DOHH2 (cell line): ENCODE data around the gene FAS.

Experiments used
- H3F3A ChIP-seq: fragments of 200-600 bp; sonication (generic), shearing (Covaris generic); 2 replicates; pipeline ENCODE4 v1.6.0; 2016; ENCODE audit warnings: antibody characterized with exemption, mild to moderate bottlenecking; ENCODE audit not compliant: control insufficient read depth, insufficient read depth
- H3K27ac ChIP-seq: fragments of 200-600 bp; sonication (generic); 2 replicates; pipeline ENCODE4 v1.5.1; 2014; ENCODE audit warnings: low read depth, mild to moderate bottlenecking, low read length, moderate library complexity
- H3K27me3 ChIP-seq: fragments of 200-600 bp; sonication (generic); 2 replicates; pipeline ENCODE4 v1.6.1; 2014; ENCODE audit warnings: mild to moderate bottlenecking, low read length, mixed read lengths; ENCODE audit not compliant: control insufficient read depth
- H3K36me3 ChIP-seq: fragments of 200-600 bp; sonication (generic); 2 replicates; pipeline ENCODE4 v1.6.1; 2014; ENCODE audit warnings: mild to moderate bottlenecking, low read length, moderate library complexity, mixed read lengths; ENCODE audit not compliant: control insufficient read depth
- H3K4me1 ChIP-seq: fragments of 200-600 bp; sonication (generic); 2 replicates; pipeline ENCODE4 v1.6.1; 2014; ENCODE audit warnings: mild to moderate bottlenecking, low read length, mixed read lengths; ENCODE audit not compliant: control insufficient read depth
- H3K4me2 ChIP-seq: fragments of 200-600 bp; sonication (generic); 2 replicates; pipeline ENCODE4 v1.6.0; 2014; ENCODE audit warnings: mild to moderate bottlenecking, low read length, moderate library complexity
- H3K4me3 ChIP-seq: fragments of 200-600 bp; sonication (generic); 2 replicates; pipeline ENCODE4 v1.5.1; 2014; ENCODE audit warnings: mild to moderate bottlenecking, low read length, mixed read lengths
- H3K79me2 ChIP-seq: fragments of 200-600 bp; sonication (generic); 2 replicates; pipeline ENCODE4 v1.6.1; 2014; ENCODE audit warnings: mild to moderate bottlenecking, low read length, mixed read lengths; ENCODE audit not compliant: control insufficient read depth
- H3K9me2 ChIP-seq: fragments of 200-600 bp; sonication (generic); replicated peaks from 2 replicates; pipeline ENCODE4 v1.6.1; 2014; ENCODE audit warnings: mild to moderate bottlenecking, low read length, mixed read lengths; ENCODE audit not compliant: control insufficient read depth
- H3K9me3 ChIP-seq: fragments of 200-600 bp; sonication (generic); 2 replicates; pipeline ENCODE4 v1.6.1; 2014; ENCODE audit warnings: antibody characterized with exemption, low read length, mixed read lengths; ENCODE audit not compliant: control insufficient read depth, insufficient read depth
- H4K20me1 ChIP-seq: fragments of 200-600 bp; sonication (generic); 2 replicates; pipeline ENCODE4 v1.6.0; 2014; ENCODE audit warnings: low read depth, mild to moderate bottlenecking, antibody characterized with exemption, low read length, moderate library complexity; ENCODE audit not compliant: control insufficient read depth, insufficient read depth
- EZH2phosphoT487 ChIP-seq: fragments of 200-600 bp; sonication (generic); IDR thresholded peaks from 2 replicates; pipeline ENCODE4 v1.6.1; 2017; ENCODE audit warnings: borderline replicate concordance, mild to moderate bottlenecking, antibody characterized with exemption, low read length, moderate library complexity, mixed read lengths
- TF ChIP-seq, protein P1 (sequence below): fragments of 200-600 bp; sonication (generic); IDR thresholded peaks from one replicate; pipeline ENCODE4 v1.5.1; 2014; ENCODE audit warnings: antibody characterized with exemption, mild to moderate bottlenecking, low read depth, low read length; ENCODE audit not compliant: poor library complexity, severe bottlenecking

The FAS gene

DNA sequence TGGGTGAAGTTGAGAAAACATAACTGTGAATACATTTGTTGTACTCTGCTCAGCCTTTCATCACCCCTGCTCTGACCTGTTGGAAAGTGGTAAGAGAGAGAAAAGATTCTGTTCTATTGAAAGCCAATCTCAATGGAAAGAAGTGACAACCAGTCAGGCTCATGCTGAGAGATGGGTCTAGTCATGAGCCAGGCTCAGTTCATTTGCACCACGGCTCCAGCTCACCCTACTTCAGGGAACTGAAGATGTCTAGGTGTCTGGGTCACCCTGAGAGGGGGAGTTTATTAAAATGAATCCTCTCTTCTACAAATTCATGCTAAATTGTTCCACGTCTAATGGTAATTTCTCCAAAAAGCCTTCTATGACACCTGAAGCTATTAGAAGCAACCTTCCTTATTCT lies 12.1 kb upstream of the FAS start:
- no peaks in the 10 kb centered on the region for H3K9me2 ChIP-seq
- H4K20me1 ChIP-seq: no peaks in the 10 kb centered on the region
- H3K4me2 ChIP-seq: no peak overlapping the region
- H3K79me2 ChIP-seq: no peaks in the 10 kb centered on the region
- H3K4me1 ChIP-seq: peaks cover 9% of the 10 kb centered on the region
- no peak overlapping the region for H3K4me3 ChIP-seq
- H3K27ac ChIP-seq: no peak overlapping the region
- no peaks in the 10 kb centered on the region for H3K27me3 ChIP-seq
- no peaks in the 10 kb centered on the region for H3K36me3 ChIP-seq
- no peaks in the 10 kb centered on the region for H3F3A ChIP-seq
- no peak for TF ChIP-seq EZH2phosphoT487
- TF ChIP-seq, protein P1, sequence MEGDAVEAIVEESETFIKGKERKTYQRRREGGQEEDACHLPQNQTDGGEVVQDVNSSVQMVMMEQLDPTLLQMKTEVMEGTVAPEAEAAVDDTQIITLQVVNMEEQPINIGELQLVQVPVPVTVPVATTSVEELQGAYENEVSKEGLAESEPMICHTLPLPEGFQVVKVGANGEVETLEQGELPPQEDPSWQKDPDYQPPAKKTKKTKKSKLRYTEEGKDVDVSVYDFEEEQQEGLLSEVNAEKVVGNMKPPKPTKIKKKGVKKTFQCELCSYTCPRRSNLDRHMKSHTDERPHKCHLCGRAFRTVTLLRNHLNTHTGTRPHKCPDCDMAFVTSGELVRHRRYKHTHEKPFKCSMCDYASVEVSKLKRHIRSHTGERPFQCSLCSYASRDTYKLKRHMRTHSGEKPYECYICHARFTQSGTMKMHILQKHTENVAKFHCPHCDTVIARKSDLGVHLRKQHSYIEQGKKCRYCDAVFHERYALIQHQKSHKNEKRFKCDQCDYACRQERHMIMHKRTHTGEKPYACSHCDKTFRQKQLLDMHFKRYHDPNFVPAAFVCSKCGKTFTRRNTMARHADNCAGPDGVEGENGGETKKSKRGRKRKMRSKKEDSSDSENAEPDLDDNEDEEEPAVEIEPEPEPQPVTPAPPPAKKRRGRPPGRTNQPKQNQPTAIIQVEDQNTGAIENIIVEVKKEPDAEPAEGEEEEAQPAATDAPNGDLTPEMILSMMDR: no peak
- H3K9me3 ChIP-seq: no peaks in the 10 kb centered on the region

DNA sequence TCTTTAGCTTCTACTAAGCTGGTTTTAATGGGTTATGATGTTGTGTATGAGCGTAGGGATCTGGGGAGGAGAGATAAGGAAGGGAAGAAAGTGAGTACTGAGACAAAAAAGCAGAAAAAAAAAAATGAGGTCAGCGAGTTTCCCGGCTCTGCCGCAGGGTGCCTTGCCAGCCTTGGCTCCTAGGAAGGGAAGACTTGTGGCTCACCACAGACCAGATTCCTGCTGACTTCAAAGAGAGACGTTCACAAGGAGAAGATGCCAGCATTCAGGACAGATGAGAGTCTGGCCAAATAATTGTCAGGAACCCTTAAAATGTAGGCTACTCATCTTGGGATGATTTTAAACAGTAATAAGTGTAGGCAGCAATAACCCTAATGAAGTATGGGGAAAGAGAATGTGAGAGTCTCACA lies 11.4 kb upstream of the FAS start:
- TF ChIP-seq EZH2phosphoT487: no peak
- TF ChIP-seq, protein P1: no peak
- H3K79me2 ChIP-seq: no peaks in the 10 kb centered on the region

DNA sequence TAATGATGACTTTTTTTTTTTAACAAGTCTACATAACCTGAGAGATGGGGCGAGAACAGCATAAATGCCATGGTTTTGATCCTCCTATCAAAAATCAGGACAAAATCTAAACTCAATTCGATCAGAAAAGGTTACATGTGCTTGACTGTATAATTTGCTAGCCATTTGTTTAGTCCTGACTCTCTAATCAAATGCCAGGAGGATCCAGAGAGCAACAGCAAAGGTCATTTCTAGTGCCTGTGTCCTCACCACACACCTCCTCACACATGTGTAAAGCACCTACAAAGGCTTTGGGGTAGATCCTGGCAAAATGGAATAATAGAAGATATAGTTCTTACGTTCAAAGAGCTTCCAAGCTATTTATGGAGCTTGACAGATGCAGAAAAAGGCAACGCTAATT lies 11.0 kb upstream of the FAS start:
- H3K79me2 ChIP-seq: no peaks in the 10 kb centered on the region
- H4K20me1 ChIP-seq: no peaks in the 10 kb centered on the region
- no peak overlapping the region for H3K4me2 ChIP-seq

More for the DNA sequence above, 11.4 kb upstream of the FAS start:
- Histone ChIP-seq H3F3A (no peaks in the 10 kb centered on the region), H3K9me3 (no peaks in the 10 kb centered on the region), H3K4me2 (no peak overlapping the region), H3K9me2 (no peaks in the 10 kb centered on the region), H3K4me1 (peaks cover 9% of the 10 kb centered on the region), H3K4me3 (no peak overlapping the region), H3K27ac (no peak overlapping the region), H4K20me1 (no peaks in the 10 kb centered on the region), H3K27me3 (no peaks in the 10 kb centered on the region), H3K36me3 (no peaks in the 10 kb centered on the region)

More for the DNA sequence above, 11.0 kb upstream of the FAS start:
- Histone ChIP-seq H3K9me3 (no peaks in the 10 kb centered on the region), H3F3A (no peaks in the 10 kb centered on the region), H3K9me2 (no peaks in the 10 kb centered on the region), H3K27me3 (no peaks in the 10 kb centered on the region), H3K4me1 (peaks cover 9% of the 10 kb centered on the region), H3K27ac (no peak overlapping the region), H3K4me3 (no peak overlapping the region), H3K36me3 (no peaks in the 10 kb centered on the region)
- no peak for TF ChIP-seq EZH2phosphoT487
- TF ChIP-seq, protein P1: no peak
